HG03432 (cell line): ENCODE data around the gene PRRT2.

Experiments
- ATAC-seq: cut with Tn5 transposase; IDR thresholded peaks from one replicate; pipeline ENCODE4 v1.9.1; 2021; ENCODE audit warnings: mild to moderate bottlenecking, moderate library complexity; ENCODE audit not compliant: unreplicated experiment

The PRRT2 gene

GRCh38 chr16:29858974-29859373, 47.0 kb downstream of the PRRT2 start:
- no peak for ATAC-seq

- ATAC-seq, result no peak
These were observed 48.2 kb downstream of the PRRT2 start for GRCh38 chr16:29860218-29860617.

- ATAC-seq, result peak; percentile 15
These were observed 50.4 kb downstream of the PRRT2 start for GRCh38 chr16:29862383-29862883.

- ATAC-seq, result peak; percentile 90
These were observed 51.1 kb downstream of the PRRT2 start, which contains the start of gene CDIPT for GRCh38 chr16:29862884-29863668. CDIPT (minus strand) TSS chr16:29863226; CDS start chr16:29862857, 369 bp downstream.

GRCh38 chr16:29863669-29863984, 51.6 kb downstream of the PRRT2 start:
- ATAC-seq, result no peak

- no peak for ATAC-seq
These were observed 52.2 kb downstream of the PRRT2 start for GRCh38 chr16:29864205-29864604.
